K562 (cell line): ENCODE results near the gene TAF11L9.
"Not testable (repeated sequence)": the region's sequence is repeated elsewhere in the genome, so short reads cannot be mapped to it uniquely, and the experiment has no call there.

Source experiments
- ATF7 ChIP-seq: fragments of 450-650 bp; IDR thresholded peaks from 2 replicates; pipeline ENCODE4 v1.7.1; 2014; ENCODE audit warnings: mild to moderate bottlenecking, moderate library complexity
- CREBBP ChIP-seq: IDR thresholded peaks from one replicate; pipeline ENCODE4 v1.6.1; 2012; ENCODE audit warnings: low read depth, mild to moderate bottlenecking, control low read depth, inconsistent platforms, low read length
- E2F4 ChIP-seq: sonication (generic); formaldehyde crosslinking; IDR thresholded peaks from 2 replicates; pipeline ENCODE4 v1.8.0; 2022; ENCODE audit warnings: mild to moderate bottlenecking, low read depth, missing genetic modification reagents
- GTF2E2 ChIP-seq: fragments of 200-800 bp; sonication (Bioruptor generic); IDR thresholded peaks from 2 replicates; pipeline ENCODE4 v1.6.1; 2016; ENCODE audit warnings: missing genetic modification characterization, missing compliant biosample characterization
- RBM39 ChIP-seq: fragments of 200-400 bp; formaldehyde crosslinking; optimal IDR thresholded peaks from 2 replicates; pipeline ENCODE3; 2018; ENCODE audit warnings: low read depth, low read length
- WHSC1 ChIP-seq: IDR thresholded peaks from one replicate; pipeline ENCODE4 v1.6.1; 2012; ENCODE audit warnings: low read length, control low read depth, inconsistent platforms
- ZBTB43 ChIP-seq: sonication (generic); formaldehyde crosslinking; IDR thresholded peaks from 2 replicates; pipeline ENCODE4 v1.8.0; 2023; ENCODE audit warnings: mild to moderate bottlenecking, missing genetic modification reagents
- ZNF121 ChIP-seq: sonication (generic); formaldehyde crosslinking; conservative IDR thresholded peaks from 2 replicates; pipeline ENCODE4 v1.8.0; 2022; ENCODE audit warnings: missing genetic modification reagents
- ZNF507 ChIP-seq: conservative IDR thresholded peaks from 2 replicates; pipeline ENCODE4 v1.6.1; 2017; ENCODE audit warnings: missing genetic modification characterization, missing compliant biosample characterization
- TF ChIP-seq, protein P1 (sequence below), 3 experiments: IDR thresholded peaks in 2 of 3; conservative IDR thresholded peaks in 1 of 3; 2 replicates each; pipeline ENCODE4 v1.5.1; 2011 to 2012; ENCODE audit warnings: low read length in 3 of 3, mild to moderate bottlenecking in 3 of 3, control low read depth in 2 of 3, improper control_type of control experiment in 1 of 3, inconsistent platforms in 1 of 3, low read depth in 1 of 3, mixed read lengths in 1 of 3, moderate library complexity in 1 of 3; ENCODE audit not compliant: insufficient read depth in 2 of 3
- TF ChIP-seq, protein P2 (sequence below): fragments of 250-450 bp; sonication (Bioruptor Pico); IDR thresholded peaks from 2 replicates; pipeline ENCODE4 v1.8.0; 2021; ENCODE audit warnings: mild to moderate bottlenecking, moderate library complexity
- TF ChIP-seq, protein P3 (sequence below): sonication (generic); formaldehyde crosslinking; IDR thresholded peaks from 2 replicates; pipeline ENCODE4 v1.5.0; 2020; ENCODE audit warnings: missing genetic modification reagents

GRCh38 chr5:17631788-17632187 is 37.6 kb upstream of the TAF11L9 start, which contains the start of gene TAF11L13:
- not testable (repeated sequence) for TF ChIP-seq ATF7; ZNF121; E2F4 (CRISPR knock-in tag); RBM39; ZBTB43; CREBBP; GTF2E2; WHSC1; ZNF507 (tag)
- TF ChIP-seq, protein P1, sequence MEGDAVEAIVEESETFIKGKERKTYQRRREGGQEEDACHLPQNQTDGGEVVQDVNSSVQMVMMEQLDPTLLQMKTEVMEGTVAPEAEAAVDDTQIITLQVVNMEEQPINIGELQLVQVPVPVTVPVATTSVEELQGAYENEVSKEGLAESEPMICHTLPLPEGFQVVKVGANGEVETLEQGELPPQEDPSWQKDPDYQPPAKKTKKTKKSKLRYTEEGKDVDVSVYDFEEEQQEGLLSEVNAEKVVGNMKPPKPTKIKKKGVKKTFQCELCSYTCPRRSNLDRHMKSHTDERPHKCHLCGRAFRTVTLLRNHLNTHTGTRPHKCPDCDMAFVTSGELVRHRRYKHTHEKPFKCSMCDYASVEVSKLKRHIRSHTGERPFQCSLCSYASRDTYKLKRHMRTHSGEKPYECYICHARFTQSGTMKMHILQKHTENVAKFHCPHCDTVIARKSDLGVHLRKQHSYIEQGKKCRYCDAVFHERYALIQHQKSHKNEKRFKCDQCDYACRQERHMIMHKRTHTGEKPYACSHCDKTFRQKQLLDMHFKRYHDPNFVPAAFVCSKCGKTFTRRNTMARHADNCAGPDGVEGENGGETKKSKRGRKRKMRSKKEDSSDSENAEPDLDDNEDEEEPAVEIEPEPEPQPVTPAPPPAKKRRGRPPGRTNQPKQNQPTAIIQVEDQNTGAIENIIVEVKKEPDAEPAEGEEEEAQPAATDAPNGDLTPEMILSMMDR (IDR thresholded peaks at IDR 0.05 in 2 of 3, conservative IDR thresholded peaks at IDR 0.05 in 1 of 3; ENCODE audit: insufficient read depth in 2 of 3, low read depth in 1 of 3, low read length in 3 of 3) = not testable (repeated sequence)
- TF ChIP-seq, protein P2, sequence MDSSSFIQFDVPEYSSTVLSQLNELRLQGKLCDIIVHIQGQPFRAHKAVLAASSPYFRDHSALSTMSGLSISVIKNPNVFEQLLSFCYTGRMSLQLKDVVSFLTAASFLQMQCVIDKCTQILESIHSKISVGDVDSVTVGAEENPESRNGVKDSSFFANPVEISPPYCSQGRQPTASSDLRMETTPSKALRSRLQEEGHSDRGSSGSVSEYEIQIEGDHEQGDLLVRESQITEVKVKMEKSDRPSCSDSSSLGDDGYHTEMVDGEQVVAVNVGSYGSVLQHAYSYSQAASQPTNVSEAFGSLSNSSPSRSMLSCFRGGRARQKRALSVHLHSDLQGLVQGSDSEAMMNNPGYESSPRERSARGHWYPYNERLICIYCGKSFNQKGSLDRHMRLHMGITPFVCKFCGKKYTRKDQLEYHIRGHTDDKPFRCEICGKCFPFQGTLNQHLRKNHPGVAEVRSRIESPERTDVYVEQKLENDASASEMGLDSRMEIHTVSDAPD (CRISPR knock-in tag) = not testable (repeated sequence)
- TF ChIP-seq, protein P3, sequence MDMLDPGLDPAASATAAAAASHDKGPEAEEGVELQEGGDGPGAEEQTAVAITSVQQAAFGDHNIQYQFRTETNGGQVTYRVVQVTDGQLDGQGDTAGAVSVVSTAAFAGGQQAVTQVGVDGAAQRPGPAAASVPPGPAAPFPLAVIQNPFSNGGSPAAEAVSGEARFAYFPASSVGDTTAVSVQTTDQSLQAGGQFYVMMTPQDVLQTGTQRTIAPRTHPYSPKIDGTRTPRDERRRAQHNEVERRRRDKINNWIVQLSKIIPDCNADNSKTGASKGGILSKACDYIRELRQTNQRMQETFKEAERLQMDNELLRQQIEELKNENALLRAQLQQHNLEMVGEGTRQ (CRISPR knock-in tag) = not testable (repeated sequence)
